Measurements from ENCODE around the gene KRT27.

GRCh38 chr17:40777971-40778370 lies 4.4 kb downstream of the KRT27 start:
- TF ChIP-seq, protein P1, sequence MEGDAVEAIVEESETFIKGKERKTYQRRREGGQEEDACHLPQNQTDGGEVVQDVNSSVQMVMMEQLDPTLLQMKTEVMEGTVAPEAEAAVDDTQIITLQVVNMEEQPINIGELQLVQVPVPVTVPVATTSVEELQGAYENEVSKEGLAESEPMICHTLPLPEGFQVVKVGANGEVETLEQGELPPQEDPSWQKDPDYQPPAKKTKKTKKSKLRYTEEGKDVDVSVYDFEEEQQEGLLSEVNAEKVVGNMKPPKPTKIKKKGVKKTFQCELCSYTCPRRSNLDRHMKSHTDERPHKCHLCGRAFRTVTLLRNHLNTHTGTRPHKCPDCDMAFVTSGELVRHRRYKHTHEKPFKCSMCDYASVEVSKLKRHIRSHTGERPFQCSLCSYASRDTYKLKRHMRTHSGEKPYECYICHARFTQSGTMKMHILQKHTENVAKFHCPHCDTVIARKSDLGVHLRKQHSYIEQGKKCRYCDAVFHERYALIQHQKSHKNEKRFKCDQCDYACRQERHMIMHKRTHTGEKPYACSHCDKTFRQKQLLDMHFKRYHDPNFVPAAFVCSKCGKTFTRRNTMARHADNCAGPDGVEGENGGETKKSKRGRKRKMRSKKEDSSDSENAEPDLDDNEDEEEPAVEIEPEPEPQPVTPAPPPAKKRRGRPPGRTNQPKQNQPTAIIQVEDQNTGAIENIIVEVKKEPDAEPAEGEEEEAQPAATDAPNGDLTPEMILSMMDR (IDR thresholded peaks at IDR 0.05) = no peak
- no peak for TF ChIP-seq POLR2A (IDR thresholded peaks at IDR 0.05)

All from vagina (tissue), 2 donors.